Activated T-cell treated with anti-CD3 and anti-CD28 coated beads, Interleukin-2, amount 50 U/mL, for 1 hour (primary cell): ENCODE measurements around the gene TFR2.

Experiments used
- DNase-seq: peaks from one replicate; pipeline ENCODE4 v3.0.0-alpha.2; 2020

The TFR2 gene

DNA sequence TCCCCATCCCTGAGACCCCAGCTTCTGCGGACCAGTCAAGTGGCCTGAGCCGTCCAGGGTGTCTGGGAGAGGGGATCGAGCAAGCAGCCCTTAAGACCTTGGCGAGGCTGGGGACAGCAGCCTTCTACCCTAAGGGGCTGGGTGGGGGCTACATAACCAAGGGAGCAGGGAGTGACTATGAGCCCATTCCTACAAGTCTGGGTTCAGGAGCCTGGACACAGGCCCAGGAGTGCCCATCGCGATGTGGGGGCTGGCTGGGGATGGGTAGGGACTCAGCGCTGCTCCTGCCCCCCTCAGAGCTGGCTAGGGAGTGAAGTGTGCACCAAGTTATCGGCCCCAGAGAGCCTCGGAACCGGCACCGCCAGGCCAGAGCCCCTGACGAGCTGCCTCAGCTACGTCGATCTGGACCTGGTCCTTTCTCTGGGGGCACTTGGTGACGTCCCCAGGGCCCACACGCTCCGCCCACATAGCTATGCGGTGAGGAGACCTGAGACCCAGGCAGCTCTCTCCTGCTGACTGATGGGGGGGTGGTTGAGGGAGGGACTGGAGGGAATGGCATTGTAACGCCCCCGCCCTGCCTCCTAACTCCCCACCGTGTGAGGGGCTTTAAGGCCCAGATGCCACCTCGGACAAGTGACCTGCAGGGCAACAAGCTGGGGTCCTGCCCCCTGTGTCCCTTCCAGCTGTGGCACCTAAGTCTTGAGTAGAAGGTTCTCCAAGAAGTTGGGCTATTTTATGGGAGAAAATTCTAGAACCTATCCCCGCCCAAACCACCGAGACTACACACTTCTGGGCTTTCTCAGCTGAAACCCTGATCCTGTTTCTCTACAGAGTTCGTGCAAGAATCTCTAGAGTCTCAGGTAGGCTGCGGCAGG is 70.2 kb downstream of the TFR2 start:
- no peak for DNase-seq
